Measurements from ENCODE around the gene LYRM4.
"Not testable (repeated sequence)": the region's sequence is repeated elsewhere in the genome, so short reads cannot be mapped to it uniquely, and the experiment has no call there.

The LYRM4 gene

DNA sequence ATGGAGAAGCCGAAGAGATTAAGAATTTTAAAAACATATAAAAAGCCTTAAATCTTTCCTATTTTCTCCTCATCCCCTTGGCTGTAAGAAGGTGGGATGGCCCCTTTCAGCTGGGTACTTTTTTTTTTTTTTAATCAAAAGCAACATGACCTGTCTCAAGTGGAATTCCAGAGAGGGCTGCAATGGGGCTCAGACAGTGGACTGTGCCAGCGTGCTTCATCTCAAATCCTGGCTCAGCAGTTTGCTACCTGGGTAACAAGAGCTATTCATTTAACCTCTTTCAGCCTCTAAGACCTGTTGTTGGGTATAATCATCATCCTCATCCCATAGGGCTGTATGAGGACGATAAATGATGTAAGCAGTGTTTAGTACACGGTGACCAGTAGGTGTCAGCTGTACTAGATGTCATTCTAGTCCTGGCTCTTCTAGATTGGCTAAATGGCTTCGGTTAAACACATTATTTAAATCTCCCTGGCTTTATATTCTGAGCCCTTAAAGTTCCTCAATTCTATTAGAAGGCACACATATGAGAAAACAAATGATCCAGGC, 182.6 kb downstream of the LYRM4 start:
- Histone ChIP-seq H3K4me1 (ENCODE audit: insufficient read depth, low read length) (no peaks in the 10 kb centered on the region), H3K36me3 (ENCODE audit: insufficient read depth, low read depth, low read length) (no peaks in the 10 kb centered on the region), H3K9me3 (ENCODE audit: insufficient read depth, low read depth, low read length) (no peaks in the 10 kb centered on the region; the same call in 1 of the 2 replicates), H3K9ac (ENCODE audit: low read depth, low read length) (no peak overlapping the region), H3K4me3 (ENCODE audit: low read length) (no peak overlapping the region), H3K27ac (ENCODE audit: low read length) (no peak overlapping the region), H3K27me3 (ENCODE audit: insufficient read depth, low read length) (peaks cover 22% of the 10 kb centered on the region)

DNA sequence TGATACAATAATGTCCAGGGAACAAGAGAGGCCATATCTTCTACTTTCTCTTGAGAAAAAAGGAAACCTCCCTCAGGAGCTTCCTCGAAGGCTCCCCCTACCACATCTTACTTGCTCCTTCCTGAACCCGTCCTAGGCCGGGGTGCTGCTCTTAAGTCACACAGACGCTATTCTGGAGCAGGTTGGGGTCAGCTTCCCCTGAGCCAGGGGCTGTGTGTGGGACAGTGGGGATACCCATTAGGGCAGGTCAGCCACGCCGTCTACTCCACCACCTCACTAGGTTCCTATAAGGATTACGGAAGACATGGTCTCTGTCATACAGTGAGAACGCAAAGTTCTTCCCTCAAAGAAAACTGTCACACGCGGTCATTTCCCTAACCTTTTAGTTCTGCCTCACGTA, 183.8 kb downstream of the LYRM4 start:
- Histone ChIP-seq H3K27me3 (ENCODE audit: insufficient read depth, low read length) (peaks cover 9% of the 10 kb centered on the region), H3K36me3 (ENCODE audit: insufficient read depth, low read depth, low read length) (no peaks in the 10 kb centered on the region), H3K27ac (ENCODE audit: low read length) (no peak overlapping the region), H3K9ac (ENCODE audit: low read depth, low read length) (no peak overlapping the region), H3K4me3 (ENCODE audit: low read length) (no peak overlapping the region), H3K4me1 (ENCODE audit: insufficient read depth, low read length) (no peaks in the 10 kb centered on the region), H3K9me3 (ENCODE audit: insufficient read depth, low read depth, low read length) (no peaks in the 10 kb centered on the region; the same call in 1 of the 2 replicates)

DNA sequence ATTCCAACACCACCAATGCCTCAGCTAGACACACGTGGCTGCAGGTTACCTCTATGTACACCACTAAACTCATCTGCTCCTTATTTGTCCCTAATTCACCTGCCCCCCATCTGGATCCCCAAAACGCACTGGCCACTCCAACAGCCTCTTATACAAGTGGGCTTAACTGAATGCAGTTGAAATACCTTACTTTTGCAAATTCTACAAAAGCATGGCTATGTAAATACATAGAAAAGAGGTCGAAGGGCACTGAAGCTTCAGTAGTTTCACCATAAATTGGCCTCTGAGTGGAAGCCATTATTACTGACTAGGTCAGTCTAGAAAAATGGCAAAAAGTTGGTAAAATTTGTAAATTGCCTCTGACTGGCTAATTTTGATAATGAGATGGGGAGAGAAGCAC, 186.8 kb downstream of the LYRM4 start:
- Histone ChIP-seq H3K4me1 (ENCODE audit: insufficient read depth, low read length) (no peaks in the 10 kb centered on the region), H3K27ac (ENCODE audit: low read length) (no peak overlapping the region), H3K9me3 (ENCODE audit: insufficient read depth, low read depth, low read length) (no peaks in the 10 kb centered on the region), H3K27me3 (ENCODE audit: insufficient read depth, low read length) (no peaks in the 10 kb centered on the region), H3K36me3 (ENCODE audit: insufficient read depth, low read depth, low read length) (no peaks in the 10 kb centered on the region), H3K4me3 (ENCODE audit: low read length) (no peak overlapping the region), H3K9ac (ENCODE audit: low read depth, low read length) (no peak overlapping the region)

DNA sequence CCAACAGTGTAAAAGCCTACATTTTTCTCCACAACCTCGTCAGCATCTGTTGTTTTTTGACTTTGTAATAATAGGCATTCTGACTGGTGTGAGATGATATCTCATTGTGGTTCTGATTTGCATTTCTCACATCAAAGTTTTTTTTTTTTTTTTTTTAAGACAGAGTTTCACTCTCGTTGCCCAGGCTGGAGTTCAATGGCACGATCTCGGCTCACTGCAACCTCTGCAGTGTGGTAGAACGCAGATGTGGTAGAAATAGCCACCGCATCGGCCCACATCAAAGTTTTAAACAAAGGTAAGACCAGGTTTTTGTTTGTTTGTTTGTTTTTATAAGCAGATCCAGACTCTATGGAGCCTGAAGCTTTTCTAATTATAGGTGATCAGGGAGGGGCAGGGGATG, 188.3 kb downstream of the LYRM4 start:
- Histone ChIP-seq H3K36me3 (ENCODE audit: insufficient read depth, low read depth, low read length) (no peaks in the 10 kb centered on the region), H3K27ac (ENCODE audit: low read length) (no peak overlapping the region), H3K27me3 (ENCODE audit: insufficient read depth, low read length) (no peaks in the 10 kb centered on the region), H3K9ac (ENCODE audit: low read depth, low read length) (no peak overlapping the region), H3K4me3 (ENCODE audit: low read length) (no peak overlapping the region), H3K4me1 (ENCODE audit: insufficient read depth, low read length) (no peaks in the 10 kb centered on the region), H3K9me3 (ENCODE audit: insufficient read depth, low read depth, low read length) (no peaks in the 10 kb centered on the region)

DNA sequence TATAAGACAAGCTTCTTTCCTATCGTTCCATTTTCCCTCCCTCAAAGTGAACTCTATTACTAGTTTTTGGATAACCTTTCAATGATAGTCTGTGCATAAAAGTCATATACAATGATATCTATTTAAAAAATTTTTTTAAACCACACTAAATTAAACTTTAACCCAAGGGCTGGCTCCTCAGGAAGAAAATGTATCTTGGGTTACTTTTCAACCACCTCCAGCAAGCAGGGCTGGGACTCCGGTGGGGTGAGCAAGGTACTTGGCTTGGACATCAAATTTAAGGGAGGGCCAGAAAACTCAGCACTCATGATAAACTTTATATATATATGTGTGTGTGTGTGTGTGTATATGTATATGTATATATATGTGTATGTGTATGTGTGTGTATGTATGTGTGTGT, 189.5 kb downstream of the LYRM4 start:
- H3K9ac ChIP-seq (ENCODE audit: low read depth, low read length) = no peak overlapping the region
- no peaks in the 10 kb centered on the region; the same call in 1 of the 2 replicates for H3K9me3 ChIP-seq (ENCODE audit: insufficient read depth, low read depth, low read length)
- no peak overlapping the region for H3K27ac ChIP-seq (ENCODE audit: low read length)
- H3K36me3 ChIP-seq (ENCODE audit: insufficient read depth, low read depth, low read length) = no peaks in the 10 kb centered on the region
- H3K27me3 ChIP-seq (ENCODE audit: insufficient read depth, low read length) = no peaks in the 10 kb centered on the region
- no peaks in the 10 kb centered on the region for H3K4me1 ChIP-seq (ENCODE audit: insufficient read depth, low read length)
- H3K4me3 ChIP-seq (ENCODE audit: low read length) = no peak overlapping the region

DNA sequence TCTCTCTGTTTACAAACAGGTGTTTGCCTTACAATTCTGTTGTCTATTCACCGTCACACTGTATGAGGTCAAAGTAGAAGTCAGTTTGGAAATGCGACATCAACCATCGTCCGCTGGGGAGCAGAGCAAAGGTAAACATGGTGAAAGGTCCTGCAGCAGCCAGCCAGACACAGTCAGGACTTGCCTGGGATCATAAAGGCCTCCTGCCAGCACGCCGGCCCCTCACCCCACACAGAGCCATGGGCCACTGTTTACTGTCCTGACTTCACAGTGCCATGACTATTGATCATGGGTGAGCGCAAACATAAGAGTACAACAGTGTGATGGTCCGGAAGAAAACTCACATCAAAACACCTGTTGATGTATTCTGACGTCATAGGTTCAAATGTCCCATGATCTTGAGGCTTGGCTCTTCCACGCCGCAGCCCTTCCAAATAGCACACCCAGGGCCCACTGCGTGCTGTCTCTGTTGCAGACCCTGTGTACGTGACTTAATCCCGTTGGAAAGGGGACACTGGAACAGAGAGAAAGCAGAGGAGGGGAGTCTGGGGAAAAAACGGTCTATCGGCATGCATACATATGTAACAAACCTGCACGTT, 192.5 kb downstream of the LYRM4 start:
- H3K36me3 ChIP-seq (ENCODE audit: insufficient read depth, low read depth, low read length) = no peaks in the 10 kb centered on the region
- H3K27ac ChIP-seq (ENCODE audit: low read length) = no peak overlapping the region
- H3K4me3 ChIP-seq (ENCODE audit: low read length) = no peak overlapping the region
- H3K27me3 ChIP-seq (ENCODE audit: insufficient read depth, low read length) = no peaks in the 10 kb centered on the region
- H3K9ac ChIP-seq (ENCODE audit: low read depth, low read length) = no peak overlapping the region
- H3K9me3 ChIP-seq (ENCODE audit: insufficient read depth, low read depth, low read length) = no peaks in the 10 kb centered on the region; the same call in 1 of the 2 replicates
- no peaks in the 10 kb centered on the region for H3K4me1 ChIP-seq (ENCODE audit: insufficient read depth, low read length)

DNA sequence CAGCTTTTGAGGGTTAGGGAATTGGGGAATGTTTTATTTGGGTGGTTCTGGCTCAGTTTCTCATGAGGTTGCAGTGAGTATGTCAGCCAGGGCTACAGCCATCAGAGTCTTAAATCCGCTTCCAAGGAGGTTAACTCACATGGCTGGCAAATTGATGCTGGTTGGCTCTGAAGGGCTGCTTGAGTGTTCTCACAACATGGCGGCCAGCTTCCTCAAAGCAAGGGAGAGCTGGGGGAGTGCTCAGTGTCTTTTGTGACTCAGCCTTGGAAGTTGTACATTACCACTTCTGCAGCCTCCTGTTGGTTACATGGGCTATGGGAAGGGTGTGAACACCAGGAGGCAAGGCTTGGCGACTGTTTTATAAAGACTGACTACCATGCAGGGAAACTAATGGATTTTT, 193.4 kb downstream of the LYRM4 start:
- H3K27ac ChIP-seq (ENCODE audit: low read length) = no peak overlapping the region
- no peaks in the 10 kb centered on the region for H3K27me3 ChIP-seq (ENCODE audit: insufficient read depth, low read length)
- H3K4me3 ChIP-seq (ENCODE audit: low read length) = no peak overlapping the region
- no peaks in the 10 kb centered on the region for H3K36me3 ChIP-seq (ENCODE audit: insufficient read depth, low read depth, low read length)
- no peak overlapping the region for H3K9ac ChIP-seq (ENCODE audit: low read depth, low read length)
- H3K4me1 ChIP-seq (ENCODE audit: insufficient read depth, low read length) = no peaks in the 10 kb centered on the region
- no peaks in the 10 kb centered on the region; the same call in 1 of the 2 replicates for H3K9me3 ChIP-seq (ENCODE audit: insufficient read depth, low read depth, low read length)

DNA sequence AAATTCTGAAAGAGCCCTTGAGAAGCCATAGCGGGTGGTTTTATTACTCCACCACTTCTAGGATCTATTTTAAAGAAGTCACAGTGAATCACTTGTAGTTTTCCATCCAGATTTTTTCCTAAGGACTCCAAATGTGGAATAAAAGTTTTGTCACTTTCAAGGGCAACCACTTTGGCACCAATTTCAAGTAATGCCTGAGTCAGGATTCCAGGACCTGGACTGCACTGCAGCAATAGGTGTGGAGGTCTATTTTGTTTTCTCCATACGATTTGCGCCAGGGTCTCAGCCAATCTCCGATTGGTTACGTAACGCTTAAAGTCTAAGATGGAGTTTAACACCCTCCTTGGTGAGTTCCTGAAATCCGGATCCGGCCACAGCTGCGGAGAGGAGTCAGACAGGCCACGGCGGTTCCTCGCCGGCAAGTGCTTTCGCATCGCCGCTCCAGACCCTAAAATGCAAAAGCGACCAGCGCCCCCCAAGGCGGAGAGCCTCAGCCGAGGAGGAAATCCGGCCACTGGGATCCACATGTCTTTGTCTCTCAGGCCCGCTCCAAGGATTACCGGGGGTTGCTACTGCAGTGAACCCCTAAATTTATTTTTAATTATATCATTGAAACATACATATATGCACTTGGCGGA, 194.2 kb downstream of the LYRM4 start:
- Histone ChIP-seq H3K36me3 (ENCODE audit: insufficient read depth, low read depth, low read length) (no peaks in the 10 kb centered on the region), H3K9me3 (ENCODE audit: insufficient read depth, low read depth, low read length) (no peaks in the 10 kb centered on the region; the same call in 1 of the 2 replicates), H3K4me1 (ENCODE audit: insufficient read depth, low read length) (no peaks in the 10 kb centered on the region), H3K27me3 (ENCODE audit: insufficient read depth, low read length) (no peaks in the 10 kb centered on the region), H3K27ac (ENCODE audit: low read length) (no peak overlapping the region), H3K4me3 (ENCODE audit: low read length) (no peak overlapping the region), H3K9ac (ENCODE audit: low read depth, low read length) (no peak overlapping the region)

DNA sequence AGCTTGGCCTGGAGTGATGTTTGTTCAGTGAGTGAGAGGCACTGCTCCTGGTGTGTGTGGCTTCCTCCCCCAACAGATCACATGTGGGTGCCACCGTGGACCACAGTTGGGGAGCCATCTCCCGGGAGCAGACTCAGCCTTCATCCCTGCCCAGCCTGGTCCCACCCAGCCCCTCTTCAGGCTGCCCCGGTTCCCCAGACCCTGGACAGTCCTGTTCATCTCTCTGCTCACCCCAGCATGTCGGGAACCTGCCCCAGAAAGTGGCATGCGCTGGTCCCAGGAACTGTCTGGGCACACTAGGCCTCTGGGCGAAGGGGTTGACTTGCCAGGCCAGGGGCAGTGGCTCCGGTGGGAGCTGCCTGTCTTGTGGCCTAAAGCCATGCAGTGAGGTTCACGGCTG, 197.1 kb downstream of the LYRM4 start:
- no peak overlapping the region for H3K4me3 ChIP-seq (ENCODE audit: low read length)
- H3K9me3 ChIP-seq (ENCODE audit: insufficient read depth, low read depth, low read length) = no peaks in the 10 kb centered on the region; the same call in 1 of the 2 replicates
- H3K4me1 ChIP-seq (ENCODE audit: insufficient read depth, low read length) = no peaks in the 10 kb centered on the region
- no peaks in the 10 kb centered on the region for H3K27me3 ChIP-seq (ENCODE audit: insufficient read depth, low read length)
- no peaks in the 10 kb centered on the region for H3K36me3 ChIP-seq (ENCODE audit: insufficient read depth, low read depth, low read length)
- no peak overlapping the region for H3K9ac ChIP-seq (ENCODE audit: low read depth, low read length)
- no peak overlapping the region for H3K27ac ChIP-seq (ENCODE audit: low read length)

DNA sequence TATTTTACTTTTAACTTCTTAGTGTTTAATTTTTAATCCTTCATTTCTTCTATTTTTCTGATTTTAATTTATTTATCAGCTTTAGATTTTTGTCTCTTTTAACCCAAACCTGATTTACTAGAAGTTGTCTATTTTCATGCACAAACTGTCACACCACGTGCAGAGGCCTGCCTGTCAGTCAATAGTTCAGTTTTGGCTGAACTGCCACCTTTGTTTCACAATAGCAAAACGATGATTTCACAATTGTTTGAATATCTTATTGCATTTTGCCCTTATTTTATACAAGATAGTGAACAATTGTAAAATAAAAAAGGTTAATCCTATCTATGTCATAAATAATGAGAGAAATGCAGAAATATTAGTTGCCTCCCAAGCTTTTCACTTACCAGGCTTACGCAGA, 199.6 kb downstream of the LYRM4 start:
- no peak overlapping the region for H3K9ac ChIP-seq (ENCODE audit: low read depth, low read length)
- no peaks in the 10 kb centered on the region for H3K27me3 ChIP-seq (ENCODE audit: insufficient read depth, low read length)
- no peak overlapping the region for H3K4me3 ChIP-seq (ENCODE audit: low read length)
- H3K27ac ChIP-seq (ENCODE audit: low read length) = no peak overlapping the region
- H3K36me3 ChIP-seq (ENCODE audit: insufficient read depth, low read depth, low read length) = no peaks in the 10 kb centered on the region
- no peaks in the 10 kb centered on the region for H3K9me3 ChIP-seq (ENCODE audit: insufficient read depth, low read depth, low read length)
- H3K4me1 ChIP-seq (ENCODE audit: insufficient read depth, low read length) = no peaks in the 10 kb centered on the region

DNA sequence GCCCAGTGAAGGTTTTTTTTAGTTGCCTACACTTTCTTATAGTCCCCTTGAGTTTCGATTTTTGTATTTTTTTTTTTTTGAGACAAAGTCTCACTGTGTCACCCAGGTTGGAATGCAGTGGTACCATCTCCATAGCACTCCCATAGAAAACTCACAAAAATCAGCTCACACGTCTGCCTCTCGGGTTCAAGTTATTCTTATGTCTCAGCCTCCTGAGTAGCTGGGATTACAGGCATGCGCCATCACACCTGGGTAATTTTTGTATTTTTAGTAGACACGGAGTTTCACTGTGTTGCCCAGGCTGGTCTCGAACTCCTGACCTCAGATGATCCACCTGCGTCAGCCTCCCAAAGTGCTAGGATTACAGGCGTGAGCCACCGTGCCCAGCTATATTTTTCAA, 200.3 kb downstream of the LYRM4 start:
- not testable (repeated sequence) for H3K9me3 ChIP-seq (ENCODE audit: insufficient read depth, low read depth, low read length); H3K4me1 ChIP-seq (ENCODE audit: insufficient read depth, low read length); H3K36me3 ChIP-seq (ENCODE audit: insufficient read depth, low read depth, low read length); H3K4me3 ChIP-seq (ENCODE audit: low read length); H3K27ac ChIP-seq (ENCODE audit: low read length); H3K27me3 ChIP-seq (ENCODE audit: insufficient read depth, low read length); H3K9ac ChIP-seq (ENCODE audit: low read depth, low read length)

All from iPS-20b (cell line).